H9 (cell line): ENCODE results near the gene TPH1. TPM values are rescaled to one million over a fixed set of nuclear protein-coding genes. Genes with fewer than 3 reads are reported as not detected.

Experiments used
- DNase-seq: peaks from one replicate; pipeline ENCODE4 v3.0.0-alpha.2; 2017
- H2AFZ ChIP-seq: one replicate; pipeline ENCODE4 v1.6.1; 2013; ENCODE audit warnings: mild to moderate bottlenecking, low read length, control low read depth, moderate library complexity
- H2AK5ac ChIP-seq: 2 replicates; pipeline ENCODE4 v1.6.1; 2013; ENCODE audit warnings: low read length, control low read depth, mixed read lengths; ENCODE audit not compliant: insufficient read length
- H2BK120ac ChIP-seq: one replicate; pipeline ENCODE4 v1.6.1; 2013; ENCODE audit warnings: low read depth, mild to moderate bottlenecking, low read length, control low read depth, inconsistent platforms; ENCODE audit not compliant: poor library complexity, severe bottlenecking
- H2BK12ac ChIP-seq: 2 replicates; pipeline ENCODE4 v1.6.1; 2013; ENCODE audit warnings: low read length, control low read depth, mixed read lengths, low read depth; ENCODE audit not compliant: insufficient read length
- H2BK15ac ChIP-seq: 2 replicates; pipeline ENCODE4 v1.6.1; 2013; ENCODE audit warnings: low read depth, low read length, control low read depth
- H2BK20ac ChIP-seq: one replicate; pipeline ENCODE4 v1.6.1; 2013; ENCODE audit warnings: low read depth, mild to moderate bottlenecking, low read length, control low read depth, inconsistent platforms; ENCODE audit not compliant: poor library complexity, severe bottlenecking
- H2BK5ac ChIP-seq: 2 replicates; pipeline ENCODE4 v1.6.1; 2013; ENCODE audit warnings: low read length, control low read depth, mixed read lengths; ENCODE audit not compliant: insufficient read length
- H3K14ac ChIP-seq: 2 replicates; pipeline ENCODE4 v1.6.1; 2013; ENCODE audit warnings: low read length, control low read depth; ENCODE audit not compliant: insufficient read depth
- H3K18ac ChIP-seq: 2 replicates; pipeline ENCODE4 v1.6.1; 2013; ENCODE audit warnings: low read depth, mild to moderate bottlenecking, mixed read lengths, low read length, control low read depth; ENCODE audit not compliant: insufficient read length
- H3K23ac ChIP-seq: 2 replicates; pipeline ENCODE4 v1.6.1; 2013; ENCODE audit warnings: low read length, control low read depth, mixed read lengths, low read depth; ENCODE audit not compliant: insufficient read length
- H3K23me2 ChIP-seq: 2 replicates; pipeline ENCODE4 v1.6.1; 2013; ENCODE audit warnings: low read depth, mild to moderate bottlenecking, mixed read lengths, low read length, control low read depth; ENCODE audit not compliant: insufficient read length, poor library complexity, severe bottlenecking
- H3K27ac ChIP-seq: 2 replicates; pipeline ENCODE4 v1.5.1; 2013; ENCODE audit warnings: low read length, control low read depth, mixed read lengths, low read depth; ENCODE audit not compliant: insufficient read length
- H3K27me3 ChIP-seq: 2 replicates; pipeline ENCODE4 v1.6.1; 2013; ENCODE audit warnings: low read length, control low read depth, inconsistent platforms; ENCODE audit not compliant: insufficient read depth
- H3K4ac ChIP-seq: 2 replicates; pipeline ENCODE4 v1.6.1; 2013; ENCODE audit warnings: low read depth, mild to moderate bottlenecking, control low read depth, inconsistent platforms, low read length, moderate library complexity
- H3K4me1 ChIP-seq: 2 replicates; pipeline ENCODE4 v1.6.1; 2013; ENCODE audit warnings: low read length, control low read depth, inconsistent platforms; ENCODE audit not compliant: insufficient read depth
- H3K4me2 ChIP-seq: 2 replicates; pipeline ENCODE4 v1.6.1; 2013; ENCODE audit warnings: low read length, control low read depth, mixed read lengths; ENCODE audit not compliant: insufficient read length, insufficient read depth
- H3K56ac ChIP-seq: 2 replicates; pipeline ENCODE4 v1.6.1; 2013; ENCODE audit warnings: low read depth, mild to moderate bottlenecking, mixed read lengths, low read length, control low read depth; ENCODE audit not compliant: insufficient read length
- H3K79me1 ChIP-seq: 2 replicates; pipeline ENCODE4 v1.6.1; 2013; ENCODE audit warnings: low read depth, mild to moderate bottlenecking, moderate library complexity, low read length, control low read depth, inconsistent platforms; ENCODE audit not compliant: insufficient read depth, poor library complexity, severe bottlenecking
- H3K79me2 ChIP-seq: 2 replicates; pipeline ENCODE4 v1.6.1; 2013; ENCODE audit warnings: low read length, control low read depth, inconsistent platforms; ENCODE audit not compliant: insufficient read depth
- H3K9ac ChIP-seq: 2 replicates; pipeline ENCODE4 v1.6.1; 2013; ENCODE audit warnings: low read length, control low read depth, mixed read lengths; ENCODE audit not compliant: insufficient read length; ENCODE audit errors: extremely low read depth
- H3K9me3 ChIP-seq: one replicate; pipeline ENCODE4 v1.6.1; 2013; ENCODE audit warnings: low read depth, low read length, inconsistent platforms; ENCODE audit not compliant: control insufficient read depth
- H3T11ph ChIP-seq: one replicate; pipeline ENCODE4 v1.6.1; 2013; ENCODE audit warnings: mild to moderate bottlenecking, low read length, control low read depth, inconsistent platforms
- H4K20me1 ChIP-seq: one replicate; pipeline ENCODE4 v1.6.1; 2013; ENCODE audit not compliant: control insufficient read depth, insufficient read length, insufficient read depth
- H4K5ac ChIP-seq: 2 replicates; pipeline ENCODE4 v1.6.1; 2013; ENCODE audit warnings: low read depth, mild to moderate bottlenecking, mixed read lengths, low read length, control low read depth; ENCODE audit not compliant: insufficient read length
- H4K8ac ChIP-seq: replicated peaks from 2 replicates; pipeline ENCODE4 v1.6.1; 2013; ENCODE audit warnings: low read length, control low read depth, mixed read lengths, low read depth; ENCODE audit not compliant: insufficient read length
- H4K91ac ChIP-seq: 2 replicates; pipeline ENCODE4 v1.6.1; 2013; ENCODE audit warnings: low read depth, mild to moderate bottlenecking, moderate library complexity, mixed read lengths, low read length, control low read depth; ENCODE audit not compliant: insufficient read length
- H3K27ac Mint-ChIP-seq, 3 experiments: 2 replicates in 2 of 3; 3 replicates in 1 of 3; pipeline ENCODE4 v1.8.0; 2020 to 2021; ENCODE audit warnings: mixed read lengths in 3 of 3, mild to moderate bottlenecking in 1 of 3, moderate library complexity in 1 of 3
- H3K27me3 Mint-ChIP-seq: 2 replicates; pipeline ENCODE4 v1.8.0; 2021; ENCODE audit warnings: low read depth, mild to moderate bottlenecking, moderate library complexity, mixed read lengths
- H3K36me3 Mint-ChIP-seq, 3 experiments: 2 replicates in 2 of 3; 3 replicates in 1 of 3; pipeline ENCODE4 v1.8.0; 2020 to 2021; ENCODE audit warnings: low read depth in 3 of 3, mixed read lengths in 3 of 3; ENCODE audit not compliant: insufficient read depth in 1 of 3
- H3K4me1 Mint-ChIP-seq, 2 experiments: 2 replicates each; pipeline ENCODE4 v1.8.0; 2020; ENCODE audit warnings: mixed read lengths in 2 of 2
- H3K4me3 Mint-ChIP-seq, 2 experiments: 2 replicates in 1 of 2; 3 replicates in 1 of 2; pipeline ENCODE4 v1.8.0; 2020 to 2021; ENCODE audit warnings: mild to moderate bottlenecking in 2 of 2, mixed read lengths in 2 of 2, moderate library complexity in 1 of 2
- H3K9me3 Mint-ChIP-seq, 2 experiments: 2 replicates in 1 of 2; 3 replicates in 1 of 2; pipeline ENCODE4 v1.8.0; 2020; ENCODE audit warnings: mild to moderate bottlenecking in 2 of 2, mixed read lengths in 2 of 2, moderate library complexity in 1 of 2
- CTCF ChIP-seq: fragments of 200-600 bp; sonication (generic); conservative IDR thresholded peaks from 3 replicates; pipeline ENCODE4 v1.8.0; 2021; ENCODE audit warnings: antibody characterized with exemption, mild to moderate bottlenecking
- WGBS: extraction: QIAGEN DNeasy Blood & Tissue Kit; methylation state at CpG from one replicate; pipeline ENCODE4 v1.1.7; 2013; ENCODE audit warnings: missing lambda C conversion rate, low lambda C conversion rate, mixed read lengths; ENCODE audit not compliant: insufficient read length; ENCODE audit errors: extremely low coverage; 5-methylcytosine and 5-hydroxymethylcytosine counted together
- total RNA-seq: library from RNA; stranded (reverse); gene quantifications from 2 replicates; pipeline ENCODE4 v1.2.1, GENCODE V29; 2021

Gene TPH1
- total RNA-seq, 1 experiment from 2014 or later: 0.17 TPM

- Histone ChIP-seq H2AFZ (no peak overlapping the region), H2BK12ac (no peak overlapping the region), H3K27me3 (no peaks in the 10 kb centered on the region), H3K79me1 (no peaks in the 10 kb centered on the region), H3K14ac (no peak overlapping the region), H2BK15ac (no peak overlapping the region), H2BK5ac (no peak overlapping the region), H3K4me2 (no peak overlapping the region), H3K4me1 (no peaks in the 10 kb centered on the region), H4K8ac (no peak overlapping the region), H4K20me1 (no peaks in the 10 kb centered on the region), H3T11ph (no peak overlapping the region), H3K9me3 (no peaks in the 10 kb centered on the region), H2BK120ac (no peak overlapping the region), H3K4ac (no peak overlapping the region), H4K5ac (no peak overlapping the region), H3K23me2 (no peaks in the 10 kb centered on the region), H3K27ac (no peak overlapping the region), H3K23ac (no peak overlapping the region), H3K18ac (no peak overlapping the region), H3K9ac (no peak overlapping the region), H3K79me2 (no peaks in the 10 kb centered on the region), H4K91ac (no peak overlapping the region), H2AK5ac (no peak overlapping the region), H3K56ac (no peak overlapping the region), H2BK20ac (no peak overlapping the region)
- DNase-seq: no peak
- Mint-ChIP-seq H3K4me1 (no peaks in the 10 kb centered on the region), H3K36me3 (peaks cover 27 to 74% (median 67%) of the 10 kb centered on the region in 3 experiments; a peak in 6 of 7 replicates), H3K27me3 (no peaks in the 10 kb centered on the region), H3K9me3 (no peaks in the 10 kb centered on the region), H3K27ac (peak overlapping the region in 2 of 3 experiments; percentile 68 to 70; a peak in 2 of 7 replicates), H3K4me3 (no peak overlapping the region)
- WGBS: no CpG with 5 or more reads among the region's 2 CpGs
- TF ChIP-seq CTCF: no peak
These were observed 45.7 kb upstream of the TPH1 start for GRCh38 chr11:18091731-18092130.
